Trophoblast cell (in vitro differentiated cells and primary cell): ENCODE data around the gene PDAP1.
A peak's percentile ranks its signal among the peaks of the same experiment; 100 is the strongest.
"Not testable (repeated sequence)": the region's sequence is repeated elsewhere in the genome, so short reads cannot be mapped to it uniquely, and the experiment has no call there.

Experiments
- DNase-seq, 2 donors: peaks; one replicate each; pipeline ENCODE4 v3.0.0-alpha.2; 2016
- H2AFZ ChIP-seq: 2 replicates; pipeline ENCODE4 v1.6.1; 2013; ENCODE audit warnings: low read length, moderate library complexity, mild to moderate bottlenecking; ENCODE audit not compliant: insufficient read depth, poor library complexity
- H2AK5ac ChIP-seq: 2 replicates; pipeline ENCODE4 v1.6.1; 2013; ENCODE audit warnings: mild to moderate bottlenecking, low read length
- H2BK120ac ChIP-seq: 2 replicates; pipeline ENCODE4 v1.6.1; 2013; ENCODE audit warnings: low read length, mild to moderate bottlenecking, moderate library complexity; ENCODE audit not compliant: insufficient read depth, poor library complexity
- H2BK12ac ChIP-seq: 2 replicates; pipeline ENCODE4 v1.6.1; 2013; ENCODE audit warnings: mild to moderate bottlenecking, low read length, moderate library complexity
- H2BK5ac ChIP-seq: 2 replicates; pipeline ENCODE4 v1.6.1; 2013; ENCODE audit warnings: low read length, low read depth, moderate library complexity, mild to moderate bottlenecking; ENCODE audit not compliant: poor library complexity
- H3K14ac ChIP-seq: 2 replicates; pipeline ENCODE4 v1.6.1; 2013; ENCODE audit warnings: mild to moderate bottlenecking, low read length
- H3K18ac ChIP-seq: 2 replicates; pipeline ENCODE4 v1.6.1; 2013; ENCODE audit warnings: mild to moderate bottlenecking, low read length
- H3K23ac ChIP-seq: 2 replicates; pipeline ENCODE4 v1.6.1; 2013; ENCODE audit warnings: low read length
- H3K27ac ChIP-seq: 2 replicates; pipeline ENCODE4 v1.5.1; 2013; ENCODE audit warnings: low read depth, mild to moderate bottlenecking, inconsistent platforms, low read length, moderate library complexity
- H3K27me3 ChIP-seq: 2 replicates; pipeline ENCODE4 v1.6.1; 2013; ENCODE audit warnings: inconsistent platforms, mild to moderate bottlenecking, low read length, moderate library complexity; ENCODE audit not compliant: insufficient read depth
- H3K36me3 ChIP-seq, 2 experiments: 1 replicate in 1 of 2; 2 replicates in 1 of 2; pipeline ENCODE4 v1.6.1; 2013; ENCODE audit warnings: low read length in 2 of 2, mild to moderate bottlenecking in 2 of 2, moderate library complexity in 1 of 2; ENCODE audit not compliant: insufficient read depth in 2 of 2, control insufficient read depth in 1 of 2
- H3K4ac ChIP-seq: 2 replicates; pipeline ENCODE4 v1.6.1; 2013; ENCODE audit warnings: low read depth, mild to moderate bottlenecking, low read length, moderate library complexity
- H3K4me1 ChIP-seq, 2 experiments: 1 replicate in 1 of 2; 2 replicates in 1 of 2; pipeline ENCODE4 v1.6.1; 2013; ENCODE audit warnings: low read length in 2 of 2, mild to moderate bottlenecking in 2 of 2, moderate library complexity in 1 of 2; ENCODE audit not compliant: insufficient read depth in 2 of 2, control insufficient read depth in 1 of 2
- H3K4me2 ChIP-seq: 2 replicates; pipeline ENCODE4 v1.6.1; 2013; ENCODE audit warnings: inconsistent platforms, mild to moderate bottlenecking, low read length, moderate library complexity
- H3K4me3 ChIP-seq: 2 replicates; pipeline ENCODE4 v1.5.1; 2013; ENCODE audit warnings: mild to moderate bottlenecking, low read depth, low read length, inconsistent platforms
- H3K79me1 ChIP-seq: one replicate; pipeline ENCODE4 v1.6.1; 2013; ENCODE audit warnings: low read length
- H3K79me2 ChIP-seq: 2 replicates; pipeline ENCODE4 v1.6.1; 2013; ENCODE audit warnings: low read length, mild to moderate bottlenecking; ENCODE audit not compliant: control insufficient read depth, insufficient read depth, poor library complexity
- H3K9ac ChIP-seq: 2 replicates; pipeline ENCODE4 v1.6.1; 2013; ENCODE audit warnings: mild to moderate bottlenecking, low read length
- H3K9me3 ChIP-seq: 2 replicates; pipeline ENCODE4 v1.6.1; 2013; ENCODE audit warnings: low read depth, mild to moderate bottlenecking, control low read depth, inconsistent platforms, low read length; ENCODE audit not compliant: insufficient read depth
- H4K12ac ChIP-seq: 2 replicates; pipeline ENCODE4 v1.6.1; 2013; ENCODE audit warnings: low read depth, mild to moderate bottlenecking, low read length, moderate library complexity
- H4K8ac ChIP-seq: 2 replicates; pipeline ENCODE4 v1.6.1; 2013; ENCODE audit warnings: low read depth, mild to moderate bottlenecking, low read length, moderate library complexity
- H4K91ac ChIP-seq: one replicate; pipeline ENCODE4 v1.6.1; 2013; ENCODE audit warnings: low read depth, mild to moderate bottlenecking, low read length, moderate library complexity
- WGBS: extraction: QIAGEN DNeasy Blood & Tissue Kit; methylation state at CpG from one replicate; pipeline ENCODE4 v1.1.7; 2013; ENCODE audit warnings: missing lambda C conversion rate; ENCODE audit not compliant: insufficient read length, insufficient coverage; ENCODE audit errors: extremely low coverage; 5-methylcytosine and 5-hydroxymethylcytosine counted together

The PDAP1 gene

GRCh38 chr7:99431756-99432540 is 23.6 kb upstream of the PDAP1 start:
- H3K18ac ChIP-seq, H2AFZ ChIP-seq, H4K91ac ChIP-seq, H3K79me1 ChIP-seq, H2BK12ac ChIP-seq, H3K9me3 ChIP-seq, H2AK5ac ChIP-seq, H3K27me3 ChIP-seq, H3K9ac ChIP-seq, H3K4me3 ChIP-seq, H4K12ac ChIP-seq, H3K23ac ChIP-seq, H3K4ac ChIP-seq, H3K14ac ChIP-seq, H2BK5ac ChIP-seq, H3K79me2 ChIP-seq, H4K8ac ChIP-seq: not testable (repeated sequence)
- Histone ChIP-seq H2BK120ac (peak overlapping the region; percentile 55), H3K36me3 (peaks cover 49 to 57% of the 10 kb centered on the region in 2 experiments), H3K27ac (peak overlapping the region; percentile 74), H3K4me2 (peak overlapping the region; percentile 20), H3K4me1 (peaks cover 13 to 25% of the 10 kb centered on the region in 2 experiments)
- WGBS = no CpG with 5 or more reads among the region's 13 CpGs
- DNase-seq = peak; percentile 45 to 54

- Histone ChIP-seq H3K79me1 (peaks cover 1% of the 10 kb centered on the region), H4K8ac (no peak overlapping the region), H2AFZ (no peak overlapping the region), H2BK120ac (no peak overlapping the region), H3K79me2 (no peaks in the 10 kb centered on the region), H2BK5ac (no peak overlapping the region), H3K27me3 (no peaks in the 10 kb centered on the region), H3K23ac (no peak overlapping the region), H3K36me3 (peaks cover 58 to 69% of the 10 kb centered on the region in 2 experiments), H3K4me1 (peaks cover 11 to 22% of the 10 kb centered on the region in 2 experiments), H3K4me2 (no peak overlapping the region), H2AK5ac (no peak overlapping the region), H3K9ac (no peak overlapping the region), H4K91ac (no peak overlapping the region), H2BK12ac (no peak overlapping the region), H3K9me3 (no peaks in the 10 kb centered on the region), H3K4ac (no peak overlapping the region), H3K14ac (no peak overlapping the region), H3K18ac (peak overlapping the region; percentile 11), H3K4me3 (no peak overlapping the region), H4K12ac (no peak overlapping the region), H3K27ac (no peak overlapping the region)
- no peak for DNase-seq
- WGBS = no CpG with 5 or more reads among the region's 8 CpGs
Observed at GRCh38 chr7:99429756-99430155, 21.4 kb upstream of the PDAP1 start.

DNA sequence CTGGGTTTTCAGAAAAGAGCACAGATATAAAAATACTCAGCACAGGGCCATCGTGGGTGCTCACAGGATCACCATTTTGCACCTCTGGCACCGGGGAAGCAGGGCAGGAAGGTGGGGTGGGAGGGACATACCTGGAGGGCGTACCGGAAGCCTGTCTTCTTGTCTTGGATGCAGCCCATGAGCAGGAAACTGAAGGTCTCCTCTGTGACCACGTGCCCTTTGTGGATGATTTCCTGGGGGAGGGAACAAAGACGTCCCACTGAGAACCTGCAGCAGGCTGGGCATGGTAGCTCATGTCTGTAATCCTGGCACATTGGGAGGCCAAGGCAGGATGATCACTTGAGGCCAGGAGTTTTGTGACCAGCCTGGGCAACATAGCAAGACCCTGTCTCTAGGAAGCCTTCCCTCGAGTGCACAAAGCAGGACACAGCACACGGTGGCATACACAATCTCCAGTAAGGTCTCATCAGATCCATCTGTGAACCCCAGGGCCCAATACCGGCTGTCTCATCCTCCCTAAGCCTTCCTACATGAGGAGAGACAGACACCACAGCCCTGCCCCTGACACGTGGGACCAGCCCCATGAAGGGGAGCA is 20.7 kb upstream of the PDAP1 start:
- H3K9me3 ChIP-seq = no peaks in the 10 kb centered on the region
- H3K9ac ChIP-seq = no peak overlapping the region
- H3K79me2 ChIP-seq = no peaks in the 10 kb centered on the region
- peaks cover 60 to 70% of the 10 kb centered on the region in 2 experiments for H3K36me3 ChIP-seq
- no peak overlapping the region for H4K91ac ChIP-seq
- no peak overlapping the region for H2BK5ac ChIP-seq
- H2AFZ ChIP-seq = no peak overlapping the region
- H2BK12ac ChIP-seq = no peak overlapping the region
- H3K27me3 ChIP-seq = no peaks in the 10 kb centered on the region
- H3K4me1 ChIP-seq = peaks cover 11 to 22% of the 10 kb centered on the region in 2 experiments
- no peak overlapping the region for H3K18ac ChIP-seq
- whole genome bisulfite sequencing = no CpG with 5 or more reads among the region's 10 CpGs
- no peak overlapping the region for H3K14ac ChIP-seq
- H4K8ac ChIP-seq = no peak overlapping the region
- no peak overlapping the region for H3K4me2 ChIP-seq
- no peak overlapping the region for H3K4me3 ChIP-seq
- H3K23ac ChIP-seq = no peak overlapping the region
- H3K79me1 ChIP-seq = peaks cover 1% of the 10 kb centered on the region
- H3K27ac ChIP-seq = no peak overlapping the region
- no peak for DNase-seq
- H4K12ac ChIP-seq = no peak overlapping the region
- H2AK5ac ChIP-seq = no peak overlapping the region
- H2BK120ac ChIP-seq = no peak overlapping the region
- H3K4ac ChIP-seq = no peak overlapping the region

DNA sequence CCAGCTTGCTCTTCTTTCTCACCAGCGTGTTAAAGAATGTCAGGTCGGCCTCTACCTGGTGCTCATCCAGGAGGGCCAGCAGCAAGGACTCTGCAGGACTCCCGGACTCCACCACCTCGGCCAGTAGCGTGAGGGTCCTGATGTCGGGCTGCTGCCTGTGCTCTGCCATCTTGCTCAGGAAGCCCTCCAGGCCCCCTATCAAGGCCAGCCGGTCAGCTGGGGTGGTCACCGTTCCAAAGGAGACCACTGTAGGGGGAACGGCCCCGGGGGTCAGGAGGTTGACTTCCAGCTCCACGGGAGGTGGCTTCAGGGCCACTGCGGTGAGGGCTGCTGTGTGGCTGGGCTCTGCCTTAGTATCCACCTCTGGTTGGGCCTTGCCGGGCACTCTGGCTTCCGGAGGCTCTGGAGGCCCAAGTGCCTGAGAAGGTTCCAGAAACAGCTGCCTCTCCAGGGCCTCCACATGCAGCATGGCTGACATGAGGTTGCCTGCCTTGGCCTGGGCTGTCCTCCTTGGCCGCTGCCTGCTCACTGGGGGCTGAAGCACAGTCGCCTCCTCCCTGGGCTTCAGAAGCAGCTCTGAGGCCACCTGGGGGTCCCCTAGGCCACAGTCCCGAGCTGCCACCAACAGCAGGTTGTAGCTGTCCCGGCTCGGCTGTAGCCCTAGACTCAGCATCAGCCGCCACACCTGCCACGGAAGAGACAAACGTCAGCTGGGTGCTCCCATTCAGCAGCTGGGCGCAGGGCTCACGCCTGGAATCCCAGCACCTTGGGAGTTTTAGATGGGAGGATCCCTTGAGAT is 16.7 kb upstream of the PDAP1 start:
- H2BK12ac ChIP-seq = no peak overlapping the region
- WGBS = no CpG with 5 or more reads among the region's 24 CpGs

More for the DNA sequence above, 16.7 kb upstream of the PDAP1 start:
- H3K4me2 ChIP-seq = no peak overlapping the region
- H3K79me2 ChIP-seq = no peaks in the 10 kb centered on the region
- H2BK5ac ChIP-seq = no peak overlapping the region
- no peak overlapping the region for H4K91ac ChIP-seq
- H2BK120ac ChIP-seq = no peak overlapping the region
- H2AFZ ChIP-seq = no peak overlapping the region
- H3K18ac ChIP-seq = no peak overlapping the region
- peaks cover 63 to 71% of the 10 kb centered on the region in 2 experiments for H3K36me3 ChIP-seq
- no peak overlapping the region for H3K4ac ChIP-seq
- H3K4me1 ChIP-seq = no peaks in the 10 kb centered on the region
- no peak overlapping the region for H3K14ac ChIP-seq
- no peak overlapping the region for H3K9ac ChIP-seq
- no peaks in the 10 kb centered on the region for H3K79me1 ChIP-seq
- H3K9me3 ChIP-seq = no peaks in the 10 kb centered on the region
- H4K8ac ChIP-seq = no peak overlapping the region
- no peak overlapping the region for H3K23ac ChIP-seq
- no peak for DNase-seq
- H3K27me3 ChIP-seq = no peaks in the 10 kb centered on the region
- H3K4me3 ChIP-seq = no peak overlapping the region
- no peak overlapping the region for H2AK5ac ChIP-seq
- no peak overlapping the region for H4K12ac ChIP-seq
- H3K27ac ChIP-seq = no peak overlapping the region
